SK-N-SH (cell line): ENCODE data around the gene OVOL3.

Experiments
- CTCF ChIP-seq: fragments of 200-600 bp; sonication (generic); IDR thresholded peaks from 2 replicates; pipeline ENCODE4 v1.6.1; 2017; ENCODE audit warnings: antibody characterized with exemption, mild to moderate bottlenecking, moderate library complexity
- EP300 ChIP-seq, 2 experiments: IDR thresholded peaks; 2 replicates each; pipeline versions ENCODE4 v1.4.0 to v1.6.1; 2012; ENCODE audit warnings: borderline replicate concordance in 1 of 2, low read depth in 1 of 2, low read length in 1 of 2
- GABPA ChIP-seq: IDR thresholded peaks from 2 replicates; pipeline ENCODE4 v1.4.0; 2012; ENCODE audit warnings: low read depth, mild to moderate bottlenecking
- JUND ChIP-seq: IDR thresholded peaks from 2 replicates; pipeline ENCODE4 v1.4.0; 2012
- NFIC ChIP-seq: IDR thresholded peaks from 2 replicates; pipeline ENCODE4 v1.4.0; 2012; ENCODE audit warnings: borderline replicate concordance
- POLR2AphosphoS5 ChIP-seq: IDR thresholded peaks from 2 replicates; pipeline ENCODE4 v1.6.1; 2012; ENCODE audit warnings: low read depth, low read length
- REST ChIP-seq: IDR thresholded peaks from 2 replicates; pipeline ENCODE4 v1.6.1; 2012; ENCODE audit warnings: mild to moderate bottlenecking, low read depth, low read length, moderate library complexity
- RXRA ChIP-seq: IDR thresholded peaks from 2 replicates; pipeline ENCODE4 v1.4.0; 2012; ENCODE audit warnings: low read depth, mild to moderate bottlenecking, borderline replicate concordance
- SMC3 ChIP-seq: IDR thresholded peaks from 2 replicates; pipeline ENCODE4 v1.6.1; 2012; ENCODE audit warnings: low read depth, low read length, improper control_type of control experiment
- TAF1 ChIP-seq: IDR thresholded peaks from 2 replicates; pipeline ENCODE4 v1.6.1; 2012; ENCODE audit warnings: low read depth, mild to moderate bottlenecking, low read length, moderate library complexity, borderline replicate concordance
- USF2 ChIP-seq: fragments of 150-350 bp; IDR thresholded peaks from 2 replicates; pipeline ENCODE4 v1.6.1; 2017; ENCODE audit warnings: antibody characterized with exemption, low read length, low read depth, borderline replicate concordance
- YY1 ChIP-seq: IDR thresholded peaks from 2 replicates; pipeline ENCODE4 v1.4.0; 2012; ENCODE audit warnings: low read depth, mild to moderate bottlenecking

GRCh38 chr19:36113425-36113824 lies 2.5 kb downstream of the OVOL3 start:
- no peak for TF ChIP-seq YY1
- TF ChIP-seq CTCF = no peak
- TF ChIP-seq SMC3 = no peak
- TF ChIP-seq USF2 = no peak
- TF ChIP-seq RXRA = no peak
- no peak for TF ChIP-seq JUND
- TF ChIP-seq REST = no peak
- TF ChIP-seq EP300 (IDR thresholded peaks at IDR 0.05; ENCODE audit: borderline replicate concordance in 1 of 2, low read depth in 1 of 2, low read length in 1 of 2) = no peak
- TF ChIP-seq NFIC = no peak
- no peak for TF ChIP-seq GABPA
- TF ChIP-seq TAF1 = no peak
- TF ChIP-seq POLR2AphosphoS5 = no peak
